Panc1 (cell line): Measurements from ENCODE around the gene UNC45B.

Source experiments
- CTCF ChIP-seq: fragments of 450-650 bp; IDR thresholded peaks from 2 replicates; pipeline ENCODE4 v1.5.1; 2017; ENCODE audit warnings: mild to moderate bottlenecking
- POLR2AphosphoS5 ChIP-seq: IDR thresholded peaks from 2 replicates; pipeline ENCODE4 v1.6.1; 2012; ENCODE audit warnings: mild to moderate bottlenecking, low read depth, low read length, moderate library complexity
- REST ChIP-seq, 2 experiments: IDR thresholded peaks; 2 replicates each; pipeline ENCODE4 v1.6.1; 2011 to 2012; ENCODE audit warnings: low read depth in 2 of 2, control low read depth in 1 of 2, low read length in 1 of 2, mild to moderate bottlenecking in 1 of 2, moderate library complexity in 1 of 2; ENCODE audit not compliant: insufficient read depth in 1 of 2
- SIN3A ChIP-seq: IDR thresholded peaks from 2 replicates; pipeline ENCODE4 v1.6.1; 2012; ENCODE audit warnings: low read depth, mild to moderate bottlenecking, low read length, moderate library complexity, borderline replicate concordance; ENCODE audit not compliant: insufficient read depth
- TCF7L2 ChIP-seq: IDR thresholded peaks from 2 replicates; pipeline ENCODE4 v1.6.1; 2011; ENCODE audit warnings: mild to moderate bottlenecking, low read depth, low read length, inconsistent platforms

DNA sequence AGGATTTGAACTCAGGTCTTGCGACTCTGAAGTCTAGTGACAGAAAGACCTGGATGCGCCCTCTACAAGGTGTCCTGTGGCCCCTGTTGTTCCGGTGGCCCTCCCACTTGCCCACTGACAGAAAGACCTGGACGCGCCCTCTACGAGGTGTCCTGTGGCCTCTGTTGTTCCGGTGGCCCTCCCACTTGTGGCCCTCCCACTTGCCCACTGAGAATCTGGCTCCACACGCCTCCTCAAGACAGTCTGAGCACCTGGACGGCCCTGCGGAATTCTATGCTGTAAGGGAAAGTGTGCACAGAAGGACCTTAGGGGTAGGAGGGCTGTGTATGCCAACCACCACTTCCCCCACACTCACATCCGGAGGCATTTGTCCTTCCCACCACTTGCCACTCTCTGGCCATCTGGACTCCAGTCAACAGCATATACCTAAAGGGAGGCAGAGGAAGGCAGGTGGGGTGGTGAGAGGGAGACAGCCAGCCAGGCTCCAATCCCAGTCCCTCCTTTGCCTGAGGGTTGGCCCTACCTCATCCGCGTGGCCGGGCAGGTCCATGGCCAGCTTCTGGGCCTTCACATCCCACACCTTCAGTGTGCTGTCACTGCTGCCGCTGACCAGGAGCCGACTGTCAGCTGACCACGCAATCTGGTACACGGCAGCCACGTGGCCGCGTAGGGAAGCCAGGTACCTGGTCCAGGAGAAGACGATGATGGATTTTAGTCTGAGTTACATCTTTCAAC lies 14.6 kb upstream of the UNC45B start:
- no peak for TF ChIP-seq CTCF
- TF ChIP-seq SIN3A: no peak
- TF ChIP-seq POLR2AphosphoS5: no peak
- TF ChIP-seq REST (IDR thresholded peaks at IDR 0.05; ENCODE audit: insufficient read depth in 1 of 2, low read depth in 2 of 2, low read length in 1 of 2): no peak
- TF ChIP-seq TCF7L2: no peak
